ENCODE measurements around the gene NEUROD1.

The NEUROD1 gene

GRCh38 chr2:181698223-181698622 is 17.9 kb upstream of the NEUROD1 start:
- Histone ChIP-seq H3K36me3 (ENCODE audit: low read length) (no peaks in the 10 kb centered on the region), H3K27ac (ENCODE audit: low read depth, low read length) (no peak overlapping the region), H3F3A (ENCODE audit: insufficient read depth) (no peaks in the 10 kb centered on the region), H3K4me3 (ENCODE audit: insufficient read depth, low read length, poor library complexity, severe bottlenecking) (no peak overlapping the region), H4K20me1 (ENCODE audit: low read depth, low read length) (no peaks in the 10 kb centered on the region), H3K79me2 (ENCODE audit: insufficient read depth, low read length) (no peaks in the 10 kb centered on the region), H3K27me3 (ENCODE audit: low read length) (no peaks in the 10 kb centered on the region), H3K9ac (ENCODE audit: low read length) (no peak overlapping the region), H3K9me2 (replicated peaks; ENCODE audit: insufficient read depth, low read length) (no peaks in the 10 kb centered on the region), H2AFZ (ENCODE audit: low read depth, low read length, severe bottlenecking) (no peak overlapping the region), H3K9me3 (ENCODE audit: insufficient read depth, low read length) (no peaks in the 10 kb centered on the region), H3K4me2 (ENCODE audit: low read depth, low read length, poor library complexity, severe bottlenecking) (no peak overlapping the region)
- TF ChIP-seq EZH2phosphoT487 (conservative IDR thresholded peaks at IDR 0.05; ENCODE audit: low read length) (no peak), CTCF (IDR thresholded peaks at IDR 0.05; ENCODE audit: insufficient read depth, low read length, poor library complexity, severe bottlenecking) (no peak)

GRCh38 chr2:181697571-181697970 is 17.3 kb upstream of the NEUROD1 start:
- H4K20me1 ChIP-seq (ENCODE audit: low read depth, low read length): no peaks in the 10 kb centered on the region
- TF ChIP-seq EZH2phosphoT487 (conservative IDR thresholded peaks at IDR 0.05; ENCODE audit: low read length) (no peak), CTCF (IDR thresholded peaks at IDR 0.05; ENCODE audit: insufficient read depth, low read length, poor library complexity, severe bottlenecking) (no peak)
- no peaks in the 10 kb centered on the region for H3K27me3 ChIP-seq (ENCODE audit: low read length)
- H3F3A ChIP-seq (ENCODE audit: insufficient read depth): no peaks in the 10 kb centered on the region
- H3K79me2 ChIP-seq (ENCODE audit: insufficient read depth, low read length): no peaks in the 10 kb centered on the region
- no peak overlapping the region for H3K4me2 ChIP-seq (ENCODE audit: low read depth, low read length, poor library complexity, severe bottlenecking)
- H3K9ac ChIP-seq (ENCODE audit: low read length): no peak overlapping the region
- H3K9me3 ChIP-seq (ENCODE audit: insufficient read depth, low read length): no peaks in the 10 kb centered on the region
- H3K36me3 ChIP-seq (ENCODE audit: low read length): no peaks in the 10 kb centered on the region
- no peak overlapping the region for H3K4me3 ChIP-seq (ENCODE audit: insufficient read depth, low read length, poor library complexity, severe bottlenecking)
- no peak overlapping the region for H2AFZ ChIP-seq (ENCODE audit: low read depth, low read length, severe bottlenecking)
- H3K9me2 ChIP-seq (replicated peaks; ENCODE audit: insufficient read depth, low read length): no peaks in the 10 kb centered on the region
- no peak overlapping the region for H3K27ac ChIP-seq (ENCODE audit: low read depth, low read length)

- H3K27me3 ChIP-seq (ENCODE audit: low read length): no peaks in the 10 kb centered on the region
- no peak overlapping the region for H3K9ac ChIP-seq (ENCODE audit: low read length)
- no peaks in the 10 kb centered on the region for H3K9me2 ChIP-seq (replicated peaks; ENCODE audit: insufficient read depth, low read length)
- H3K27ac ChIP-seq (ENCODE audit: low read depth, low read length): no peak overlapping the region
- TF ChIP-seq EZH2phosphoT487 (conservative IDR thresholded peaks at IDR 0.05; ENCODE audit: low read length) (no peak), CTCF (IDR thresholded peaks at IDR 0.05; ENCODE audit: insufficient read depth, low read length, poor library complexity, severe bottlenecking) (no peak)
- no peaks in the 10 kb centered on the region for H3K36me3 ChIP-seq (ENCODE audit: low read length)
- H3K4me2 ChIP-seq (ENCODE audit: low read depth, low read length, poor library complexity, severe bottlenecking): no peak overlapping the region
- H3K4me3 ChIP-seq (ENCODE audit: insufficient read depth, low read length, poor library complexity, severe bottlenecking): no peak overlapping the region
- no peaks in the 10 kb centered on the region for H3K9me3 ChIP-seq (ENCODE audit: insufficient read depth, low read length)
- no peaks in the 10 kb centered on the region for H3K79me2 ChIP-seq (ENCODE audit: insufficient read depth, low read length)
- H3F3A ChIP-seq (ENCODE audit: insufficient read depth): no peaks in the 10 kb centered on the region
- no peaks in the 10 kb centered on the region for H4K20me1 ChIP-seq (ENCODE audit: low read depth, low read length)
- H2AFZ ChIP-seq (ENCODE audit: low read depth, low read length, severe bottlenecking): no peak overlapping the region
Observed at GRCh38 chr2:181697126-181697525, 16.8 kb upstream of the NEUROD1 start.
